Dedifferentiated amniotic fluid mesenchymal stem cell (primary cell): ENCODE results near the gene OR4Q3.
"Not testable (repeated sequence)": the region's sequence is repeated elsewhere in the genome, so short reads cannot be mapped to it uniquely, and the experiment has no call there.

Experiments used
- DNase-seq: peaks from one replicate; pipeline ENCODE4 v3.0.0-alpha.2; 2016; ENCODE audit errors: extremely low spot score

The OR4Q3 gene

GRCh38 chr14:19743256-19743655 lies at the start of gene OR4Q3:
TSS of gene OR4Q3 (plus strand) at chr14:19743571.
- no peak for DNase-seq

GRCh38 chr14:19729359-19729758 lies 14.0 kb upstream of the OR4Q3 start:
- DNase-seq = no peak

- DNase-seq = no peak
These were observed 13.6 kb upstream of the OR4Q3 start for GRCh38 chr14:19729763-19730162.

GRCh38 chr14:19733893-19734292 lies 9.5 kb upstream of the OR4Q3 start:
- not testable (repeated sequence) for DNase-seq

DNA sequence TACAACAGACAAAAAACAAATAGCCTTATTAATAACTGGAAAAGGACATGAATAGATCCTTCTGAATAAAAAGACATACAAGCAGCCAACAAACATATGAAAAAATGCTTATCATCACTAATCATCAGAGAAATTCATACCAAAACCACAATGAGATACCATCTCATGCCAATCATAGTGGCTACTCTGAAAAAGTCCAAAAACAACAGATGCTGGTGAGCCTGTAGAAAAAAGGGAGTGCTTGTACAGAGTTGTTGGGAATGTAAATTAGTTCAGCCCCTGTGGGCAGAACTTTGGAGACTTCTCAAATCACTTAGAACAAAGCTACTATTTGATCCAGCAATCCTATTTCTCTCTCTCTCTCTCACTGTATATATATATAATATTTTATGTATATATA lies 8.9 kb downstream of the OR4Q3 start:
- DNase-seq = not testable (repeated sequence)

DNA sequence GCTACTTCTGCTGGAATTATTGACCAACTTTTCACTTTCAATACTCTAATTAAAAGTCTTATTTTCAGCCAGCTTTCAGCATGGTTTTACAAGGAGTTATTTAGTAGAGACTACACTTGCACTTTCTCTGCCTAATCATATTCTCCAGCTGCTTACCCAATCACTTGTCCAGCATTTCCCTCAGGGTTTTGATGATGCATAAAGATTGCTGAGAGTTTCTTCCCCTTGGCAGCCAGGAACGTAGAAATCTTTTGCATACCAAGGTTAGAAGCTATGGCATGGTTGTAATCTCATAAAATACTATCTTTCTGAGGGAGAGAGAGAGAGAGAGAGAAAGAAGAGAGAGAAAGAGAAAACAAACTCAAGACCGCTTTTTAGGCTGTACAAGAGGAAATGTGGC lies 10.8 kb downstream of the OR4Q3 start:
- no peak for DNase-seq

GRCh38 chr14:19771491-19771890 lies 28.1 kb downstream of the OR4Q3 start:
- DNase-seq = not testable (repeated sequence)

DNA sequence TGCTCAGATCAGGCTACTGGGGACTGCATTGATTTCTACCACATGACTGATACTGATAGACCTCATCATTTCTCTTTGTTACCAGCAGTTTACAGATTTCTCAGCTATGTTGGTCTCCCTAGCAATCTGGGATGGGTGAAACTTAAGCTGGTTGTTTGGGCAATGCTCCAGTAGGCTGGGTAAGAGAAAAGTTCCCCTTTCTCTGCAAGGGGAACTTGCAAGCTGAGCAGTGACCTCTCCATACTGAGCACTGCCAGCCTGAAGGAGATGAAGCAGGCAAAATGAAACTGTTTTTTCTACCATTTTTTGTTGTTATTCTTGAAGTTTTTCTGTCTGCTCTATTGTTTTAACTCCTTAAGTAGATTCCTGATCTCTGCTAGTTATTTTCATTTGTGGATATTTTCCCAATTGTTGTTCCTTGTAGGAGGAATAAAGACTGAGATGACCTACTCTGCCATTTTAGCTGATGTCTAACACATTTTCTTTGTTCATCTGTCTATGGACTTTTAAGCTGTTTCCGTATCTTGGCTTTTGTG lies 28.6 kb downstream of the OR4Q3 start:
- DNase-seq = no peak

DNA sequence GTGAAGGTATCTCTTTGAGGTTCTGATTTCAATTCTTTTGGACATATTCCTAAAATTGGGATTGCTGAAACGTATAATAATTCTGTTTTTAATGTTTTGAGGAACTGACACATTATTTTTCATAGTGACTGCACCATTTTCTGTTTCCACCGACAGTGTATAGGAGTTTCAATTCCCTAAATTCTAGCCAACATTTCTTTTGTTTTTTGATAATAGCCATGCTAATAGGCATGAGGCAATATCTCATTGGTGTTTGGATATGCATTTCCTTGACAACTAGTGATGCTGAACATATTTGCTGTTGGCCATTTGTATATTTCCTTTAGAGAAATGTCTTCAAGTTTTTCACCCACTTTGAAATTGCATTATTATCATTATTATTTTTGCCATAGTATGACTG lies 29.1 kb downstream of the OR4Q3 start:
- DNase-seq = not testable (repeated sequence)

DNA sequence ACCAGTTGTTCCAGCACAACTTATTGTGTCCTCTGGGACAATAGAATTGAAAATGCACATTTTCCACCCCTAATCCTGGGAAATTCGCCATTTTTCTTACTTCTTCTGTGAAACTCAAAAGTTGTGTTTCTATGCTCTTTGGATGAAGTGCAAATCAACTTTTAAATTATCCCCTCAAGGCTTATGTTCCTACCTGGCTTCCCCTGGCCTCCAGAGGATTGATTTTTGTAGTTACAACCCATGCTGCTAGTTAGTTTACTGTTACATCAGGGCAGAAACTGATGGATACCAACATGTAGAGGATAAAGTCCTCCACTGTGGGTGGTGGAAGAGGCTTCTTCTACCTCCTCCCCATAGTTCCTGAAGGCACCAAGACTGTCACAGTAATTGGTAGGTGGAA lies 29.8 kb downstream of the OR4Q3 start, which contains the start of gene OR4M1:
Gene OR4M1, plus strand, starts transcription at position 301 of the 400 bp plus-strand sequence. CDS start 6,819 bp downstream, outside the sequence.
- DNase-seq = not testable (repeated sequence)

GRCh38 chr14:19775587-19775986 lies 32.2 kb downstream of the OR4Q3 start:
- DNase-seq = no peak

GRCh38 chr14:19785848-19786247 lies 42.5 kb downstream of the OR4Q3 start:
- DNase-seq = not testable (repeated sequence)

- not testable (repeated sequence) for DNase-seq
These were observed 43.9 kb downstream of the OR4Q3 start for GRCh38 chr14:19787318-19787717.

- not testable (repeated sequence) for DNase-seq
These were observed 44.8 kb downstream of the OR4Q3 start for GRCh38 chr14:19788150-19788549.

DNA sequence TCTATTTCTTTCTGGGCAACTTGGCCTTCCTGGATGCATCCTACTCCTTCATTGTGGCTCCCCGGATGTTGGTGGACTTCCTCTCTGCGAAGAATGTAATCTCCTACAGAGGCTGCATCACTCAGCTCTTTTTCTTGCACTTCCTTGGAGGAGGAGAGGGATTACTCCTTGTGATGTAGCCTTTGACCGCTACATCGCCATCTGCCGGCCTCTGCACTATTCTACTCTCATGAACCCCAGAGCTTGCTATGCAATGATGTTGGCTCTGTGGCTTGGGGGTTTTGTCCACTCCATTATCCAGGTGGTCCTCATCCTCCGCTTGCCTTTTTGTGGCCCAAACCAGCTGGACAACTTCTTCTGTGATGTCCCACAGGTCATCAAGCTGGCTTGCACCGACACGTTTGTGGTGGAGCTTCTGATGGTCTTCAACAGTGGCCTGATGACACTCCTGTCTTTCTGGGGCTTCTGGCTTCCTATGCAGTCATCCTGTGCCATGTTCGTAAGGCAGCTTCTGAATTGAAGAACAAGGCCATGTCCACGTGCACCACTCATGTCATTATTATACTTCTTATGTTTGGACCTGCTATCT lies 53.2 kb downstream of the OR4Q3 start:
- DNase-seq = not testable (repeated sequence)
